NB4 (cell line): ENCODE results near the gene COL9A3.
A peak's percentile ranks its signal among the peaks of the same experiment; 100 is the strongest.

Source experiments
- MYC ChIP-seq: IDR thresholded peaks from 2 replicates; pipeline ENCODE4 v1.6.1; 2011; ENCODE audit warnings: low read depth, low read length
- POLR2A ChIP-seq: IDR thresholded peaks from 2 replicates; pipeline ENCODE4 v1.6.1; 2011; ENCODE audit warnings: mild to moderate bottlenecking; ENCODE audit not compliant: insufficient read length; ENCODE audit errors: extremely low read depth
- TF ChIP-seq, protein P1 (sequence below): IDR thresholded peaks from one replicate; pipeline ENCODE4 v1.5.1; 2012; ENCODE audit warnings: low read depth, low read length

DNA sequence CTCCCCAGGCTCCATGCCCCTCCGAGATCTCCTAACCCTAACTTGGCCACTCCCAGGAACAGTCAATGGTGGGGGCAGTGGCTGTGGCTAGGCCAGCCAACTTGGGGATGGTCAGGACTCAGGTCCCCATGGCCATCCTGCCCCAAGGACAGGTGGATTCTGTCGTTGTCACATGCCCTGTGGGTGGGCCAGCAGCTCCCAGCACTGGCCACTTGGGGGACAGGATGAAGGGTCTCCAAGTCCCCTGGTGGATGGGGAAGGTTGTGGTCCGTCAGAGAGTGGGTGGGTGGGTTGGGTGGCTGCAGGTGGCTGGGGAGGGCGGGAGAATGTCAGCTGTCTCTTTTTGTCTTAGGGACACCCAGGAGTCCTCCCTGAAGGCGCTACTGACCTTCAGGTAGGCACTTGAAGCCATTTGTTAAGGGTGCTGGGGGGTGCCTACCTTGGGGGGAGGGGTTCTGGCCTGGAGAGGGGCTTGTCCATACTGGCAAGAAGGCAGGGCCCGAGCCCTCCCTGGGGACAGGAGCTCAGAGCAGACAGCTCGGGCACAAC, 5.5 kb downstream of the COL9A3 start:
- TF ChIP-seq, protein P1, sequence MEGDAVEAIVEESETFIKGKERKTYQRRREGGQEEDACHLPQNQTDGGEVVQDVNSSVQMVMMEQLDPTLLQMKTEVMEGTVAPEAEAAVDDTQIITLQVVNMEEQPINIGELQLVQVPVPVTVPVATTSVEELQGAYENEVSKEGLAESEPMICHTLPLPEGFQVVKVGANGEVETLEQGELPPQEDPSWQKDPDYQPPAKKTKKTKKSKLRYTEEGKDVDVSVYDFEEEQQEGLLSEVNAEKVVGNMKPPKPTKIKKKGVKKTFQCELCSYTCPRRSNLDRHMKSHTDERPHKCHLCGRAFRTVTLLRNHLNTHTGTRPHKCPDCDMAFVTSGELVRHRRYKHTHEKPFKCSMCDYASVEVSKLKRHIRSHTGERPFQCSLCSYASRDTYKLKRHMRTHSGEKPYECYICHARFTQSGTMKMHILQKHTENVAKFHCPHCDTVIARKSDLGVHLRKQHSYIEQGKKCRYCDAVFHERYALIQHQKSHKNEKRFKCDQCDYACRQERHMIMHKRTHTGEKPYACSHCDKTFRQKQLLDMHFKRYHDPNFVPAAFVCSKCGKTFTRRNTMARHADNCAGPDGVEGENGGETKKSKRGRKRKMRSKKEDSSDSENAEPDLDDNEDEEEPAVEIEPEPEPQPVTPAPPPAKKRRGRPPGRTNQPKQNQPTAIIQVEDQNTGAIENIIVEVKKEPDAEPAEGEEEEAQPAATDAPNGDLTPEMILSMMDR = peak; percentile 16
- TF ChIP-seq POLR2A = no peak
- no peak for TF ChIP-seq MYC
